Fibroblast of lung (primary cell): ENCODE data around the gene REPS1. TPM values are rescaled to one million over a fixed set of nuclear protein-coding genes. Genes with fewer than 3 reads are reported as not detected.

Experiments used
- DNase-seq, 2 donors: peaks; one replicate each; pipeline versions ENCODE4 v3.0.0 to v3.0.0-alpha.2; 2010; ENCODE audit warnings: low read depth in 2 of 2
- H2AFZ ChIP-seq: 2 replicates; pipeline ENCODE4 v1.5.1; 2012; ENCODE audit warnings: low read length, control low read depth, inconsistent platforms
- H3K27ac ChIP-seq: 2 replicates; pipeline ENCODE4 v1.5.1; 2011; ENCODE audit warnings: low read length, control low read depth; ENCODE audit not compliant: insufficient read depth
- H3K27me3 ChIP-seq: 2 replicates; pipeline ENCODE4 v1.5.1; 2011; ENCODE audit warnings: mild to moderate bottlenecking, low read length; ENCODE audit not compliant: control insufficient read depth, insufficient read depth
- H3K36me3 ChIP-seq: 2 replicates; pipeline ENCODE4 v1.5.1; 2011; ENCODE audit warnings: low read length; ENCODE audit not compliant: control insufficient read depth, insufficient read depth
- H3K4me1 ChIP-seq: 2 replicates; pipeline ENCODE4 v1.5.1; 2011; ENCODE audit warnings: low read length; ENCODE audit not compliant: control insufficient read depth, insufficient read depth; ENCODE audit errors: extremely low read depth
- H3K4me2 ChIP-seq: 2 replicates; pipeline ENCODE4 v1.5.1; 2011; ENCODE audit warnings: low read length, control low read depth; ENCODE audit not compliant: insufficient read depth; ENCODE audit errors: extremely low read depth
- H3K4me3 ChIP-seq, 4 experiments: fragments of 200-600 bp in 1 of 4; sonication (generic) in 1 of 4; replicated peaks in 1 of 4; 2 replicates each; pipeline ENCODE4 v1.5.1; 2011 to 2016; ENCODE audit warnings: low read length in 4 of 4, low read depth in 3 of 4, mild to moderate bottlenecking in 3 of 4, control low read depth in 2 of 4, inconsistent platforms in 1 of 4, mixed read lengths in 1 of 4; ENCODE audit not compliant: insufficient read depth in 1 of 4; ENCODE audit errors: control extremely low read depth in 1 of 4
- H3K79me2 ChIP-seq: 2 replicates; pipeline ENCODE4 v1.5.1; 2012; ENCODE audit warnings: mild to moderate bottlenecking, low read length, inconsistent platforms; ENCODE audit not compliant: control insufficient read depth, insufficient read depth
- H3K9ac ChIP-seq: 2 replicates; pipeline ENCODE4 v1.5.1; 2011; ENCODE audit warnings: mild to moderate bottlenecking, low read length, control low read depth; ENCODE audit not compliant: insufficient read depth
- H3K9me3 ChIP-seq: 2 replicates; pipeline ENCODE4 v1.5.1; 2012; ENCODE audit warnings: low read depth, low read length; ENCODE audit not compliant: control insufficient read depth, insufficient read depth
- H4K20me1 ChIP-seq: 2 replicates; pipeline ENCODE4 v1.5.1; 2011; ENCODE audit warnings: low read length; ENCODE audit not compliant: control insufficient read depth, insufficient read depth; ENCODE audit errors: extremely low read depth
- EZH2 ChIP-seq: IDR thresholded peaks from 2 replicates; pipeline ENCODE4 v1.5.1; 2012; ENCODE audit warnings: low read length, control low read depth, mild to moderate bottlenecking; ENCODE audit errors: missing control alignments
- polyA plus RNA-seq, 2 donors: library from polyadenylated mRNA; depleted of rRNA in 1 of 2; stranded (reverse) in 1 of 2; unstranded in 1 of 2; fragments of >200 nt; gene quantifications; 2 replicates each; pipeline ENCODE4 v1.2.1, GENCODE V29; 2011 to 2012; ENCODE audit warnings: missing spikeins in 1 of 2
- total RNA-seq: library from RNA; depleted of rRNA; stranded (reverse); fragments of >200 nt; gene quantifications from 2 replicates; pipeline ENCODE4 v1.2.1, GENCODE V29; 2014
- TF ChIP-seq, protein P1 (sequence below), 2 donors: IDR thresholded peaks in 1 of 2; conservative IDR thresholded peaks in 1 of 2; 1 replicate in 1 of 2; 2 replicates in 1 of 2; pipeline ENCODE4 v1.5.1; 2011 to 2012; ENCODE audit warnings: low read length in 2 of 2, control low read depth in 1 of 2, inconsistent platforms in 1 of 2, low read depth in 1 of 2, mild to moderate bottlenecking in 1 of 2

Gene REPS1
- total and polyA plus RNA-seq, 2 donors (not counting 1 experiment from before 2014, with no cell fraction given), result 27.8 to 28.2 TPM

DNA sequence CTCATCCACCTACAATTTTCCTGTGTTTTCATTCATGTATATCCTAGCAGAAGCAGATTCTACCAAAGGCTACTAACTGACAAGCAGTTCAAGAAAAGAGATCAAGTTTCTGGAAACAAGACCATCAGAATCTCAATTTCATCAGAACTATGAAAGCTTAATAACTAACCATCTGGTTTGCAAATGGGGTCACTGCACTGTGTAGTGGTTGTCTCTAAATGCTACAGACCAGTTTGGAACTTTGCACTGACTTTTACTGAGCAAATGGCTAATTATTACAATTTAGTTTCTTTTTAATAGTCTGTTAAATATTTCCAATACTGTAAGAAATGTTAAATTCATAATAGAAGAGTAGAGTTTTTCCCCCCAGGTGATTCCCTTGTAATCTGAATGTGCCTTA lies 64.5 kb downstream of the REPS1 start:
- Histone ChIP-seq H3K27me3 (no peaks in the 10 kb centered on the region), H3K79me2 (no peaks in the 10 kb centered on the region), H2AFZ (no peak overlapping the region), H3K27ac (no peak overlapping the region), H3K9ac (no peak overlapping the region), H4K20me1 (no peaks in the 10 kb centered on the region), H3K36me3 (no peaks in the 10 kb centered on the region), H3K4me1 (no peaks in the 10 kb centered on the region), H3K4me3 (no peak overlapping the region), H3K9me3 (no peaks in the 10 kb centered on the region), H3K4me2 (no peak overlapping the region)
- no peak for DNase-seq
- TF ChIP-seq, protein P1, sequence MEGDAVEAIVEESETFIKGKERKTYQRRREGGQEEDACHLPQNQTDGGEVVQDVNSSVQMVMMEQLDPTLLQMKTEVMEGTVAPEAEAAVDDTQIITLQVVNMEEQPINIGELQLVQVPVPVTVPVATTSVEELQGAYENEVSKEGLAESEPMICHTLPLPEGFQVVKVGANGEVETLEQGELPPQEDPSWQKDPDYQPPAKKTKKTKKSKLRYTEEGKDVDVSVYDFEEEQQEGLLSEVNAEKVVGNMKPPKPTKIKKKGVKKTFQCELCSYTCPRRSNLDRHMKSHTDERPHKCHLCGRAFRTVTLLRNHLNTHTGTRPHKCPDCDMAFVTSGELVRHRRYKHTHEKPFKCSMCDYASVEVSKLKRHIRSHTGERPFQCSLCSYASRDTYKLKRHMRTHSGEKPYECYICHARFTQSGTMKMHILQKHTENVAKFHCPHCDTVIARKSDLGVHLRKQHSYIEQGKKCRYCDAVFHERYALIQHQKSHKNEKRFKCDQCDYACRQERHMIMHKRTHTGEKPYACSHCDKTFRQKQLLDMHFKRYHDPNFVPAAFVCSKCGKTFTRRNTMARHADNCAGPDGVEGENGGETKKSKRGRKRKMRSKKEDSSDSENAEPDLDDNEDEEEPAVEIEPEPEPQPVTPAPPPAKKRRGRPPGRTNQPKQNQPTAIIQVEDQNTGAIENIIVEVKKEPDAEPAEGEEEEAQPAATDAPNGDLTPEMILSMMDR (conservative IDR thresholded peaks at IDR 0.05 in 1 of 2, IDR thresholded peaks at IDR 0.05 in 1 of 2; ENCODE audit: low read depth in 1 of 2, low read length in 2 of 2), result no peak
- no peak for TF ChIP-seq EZH2

GRCh38 chr6:138920906-138921305 lies 67.1 kb downstream of the REPS1 start:
- H3K36me3 ChIP-seq, result no peaks in the 10 kb centered on the region
- H4K20me1 ChIP-seq, result no peaks in the 10 kb centered on the region
- no peak overlapping the region for H3K4me2 ChIP-seq
- TF ChIP-seq, protein P1 (conservative IDR thresholded peaks at IDR 0.05 in 1 of 2, IDR thresholded peaks at IDR 0.05 in 1 of 2; ENCODE audit: low read depth in 1 of 2, low read length in 2 of 2), result no peak
- no peak for TF ChIP-seq EZH2
- no peaks in the 10 kb centered on the region for H3K27me3 ChIP-seq
- H3K4me3 ChIP-seq, result no peak overlapping the region
- H3K9me3 ChIP-seq, result no peaks in the 10 kb centered on the region
- H3K27ac ChIP-seq, result no peak overlapping the region
- H3K79me2 ChIP-seq, result no peaks in the 10 kb centered on the region
- H3K4me1 ChIP-seq, result no peaks in the 10 kb centered on the region
- no peak overlapping the region for H3K9ac ChIP-seq
- DNase-seq, result no peak
- no peak overlapping the region for H2AFZ ChIP-seq

GRCh38 chr6:138914701-138915100 lies 73.4 kb downstream of the REPS1 start:
- Histone ChIP-seq H3K9me3 (no peaks in the 10 kb centered on the region), H3K27me3 (no peaks in the 10 kb centered on the region), H3K27ac (no peak overlapping the region), H3K79me2 (no peaks in the 10 kb centered on the region), H3K4me1 (no peaks in the 10 kb centered on the region), H4K20me1 (no peaks in the 10 kb centered on the region), H3K4me3 (no peak overlapping the region), H3K4me2 (no peak overlapping the region), H3K36me3 (no peaks in the 10 kb centered on the region), H3K9ac (no peak overlapping the region), H2AFZ (no peak overlapping the region)
- TF ChIP-seq, protein P1 (conservative IDR thresholded peaks at IDR 0.05 in 1 of 2, IDR thresholded peaks at IDR 0.05 in 1 of 2; ENCODE audit: low read depth in 1 of 2, low read length in 2 of 2), result no peak
- TF ChIP-seq EZH2, result no peak
- DNase-seq, result no peak
